Measurements from ENCODE around the gene MARCHF3.

DNA sequence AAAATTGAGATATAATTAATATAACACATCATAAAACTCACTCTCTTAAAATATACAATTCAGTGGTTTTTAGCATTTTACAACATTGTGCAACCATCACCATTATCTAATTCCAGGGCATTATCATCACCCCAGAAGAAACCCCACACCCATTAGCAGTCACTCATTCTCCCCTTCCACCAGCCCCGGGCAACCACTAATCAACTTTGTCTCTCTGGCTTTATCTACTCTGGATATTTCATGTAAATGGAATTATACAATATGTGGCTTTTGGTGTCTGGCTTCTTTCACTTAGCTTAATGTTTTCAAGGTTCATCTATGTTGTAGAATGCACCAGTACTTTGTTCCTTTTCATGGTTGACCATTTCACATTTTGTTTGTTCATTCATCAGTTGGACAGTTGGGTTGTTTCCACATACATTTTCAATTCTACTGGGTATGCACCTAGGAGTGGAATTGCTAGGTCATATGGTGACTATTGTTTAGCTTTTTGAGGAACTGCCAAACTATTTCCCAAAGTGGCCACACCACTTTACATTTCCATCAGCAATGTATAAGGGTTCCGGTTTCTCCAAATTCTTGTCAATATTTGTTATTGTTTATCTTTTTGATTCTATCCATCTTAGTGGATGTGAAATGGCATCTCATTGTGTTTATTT, 62.4 kb downstream of the MARCHF3 start:
- TF ChIP-seq CTCF (IDR thresholded peaks at IDR 0.05), result no peak
- TF ChIP-seq EP300 (IDR thresholded peaks at IDR 0.05), result no peak
- TF ChIP-seq POLR2A (IDR thresholded peaks at IDR 0.05), result no peak
- no peak for TF ChIP-seq POLR2AphosphoS5 (IDR thresholded peaks at IDR 0.05)

Data from gastroesophageal sphincter (tissue), 3 donors.